ENCODE results near the gene MST1. TPM values are rescaled to one million over a fixed set of nuclear protein-coding genes. Genes with fewer than 3 reads are reported as not detected.

MST1 gene
- total RNA-seq, 3 donors from 2014 or later, result 4.1 to 5.7 (median 4.7) TPM

- Mint-ChIP-seq H3K4me3 (no peak overlapping the region), H3K9me3 (no peaks in the 10 kb centered on the region), H3K27me3 (ENCODE audit: low read depth) (no peaks in the 10 kb centered on the region), H3K4me1 (ENCODE audit: low read depth) (peaks cover 9% of the 10 kb centered on the region), H3K36me3 (ENCODE audit: insufficient read depth) (peaks cover 1% of the 10 kb centered on the region)
- ATAC-seq (no peak), DNase-seq (no peak)
Observed at GRCh38 chr3:49713336-49714105, 24.2 kb upstream of the MST1 start.

GRCh38 chr3:49712631-49713317 is 23.5 kb upstream of the MST1 start:
- DNase-seq (no peak), ATAC-seq (peak in 1 of 2 donors; percentile 13)
- peaks cover 8% of the 10 kb centered on the region for H3K4me1 Mint-ChIP-seq (ENCODE audit: low read depth)
- peaks cover 4% of the 10 kb centered on the region for H3K36me3 Mint-ChIP-seq (ENCODE audit: insufficient read depth)
- H3K27me3 Mint-ChIP-seq (ENCODE audit: low read depth), result no peaks in the 10 kb centered on the region
- H3K9me3 Mint-ChIP-seq, result no peaks in the 10 kb centered on the region
- no peak overlapping the region for H3K4me3 Mint-ChIP-seq

- H3K36me3 Mint-ChIP-seq (ENCODE audit: insufficient read depth), result peaks cover 4% of the 10 kb centered on the region
- no peaks in the 10 kb centered on the region for H3K9me3 Mint-ChIP-seq
- no peak for DNase-seq
- no peak overlapping the region for H3K4me3 Mint-ChIP-seq
- no peaks in the 10 kb centered on the region for H3K27me3 Mint-ChIP-seq (ENCODE audit: low read depth)
- no peak for ATAC-seq
- peaks cover 8% of the 10 kb centered on the region for H3K4me1 Mint-ChIP-seq (ENCODE audit: low read depth)
Observed at GRCh38 chr3:49712166-49712565, 22.9 kb upstream of the MST1 start.

- H3K4me3 Mint-ChIP-seq, result no peak overlapping the region
- DNase-seq (no peak), ATAC-seq (no peak)
- peaks cover 8% of the 10 kb centered on the region for H3K4me1 Mint-ChIP-seq (ENCODE audit: low read depth)
- H3K27me3 Mint-ChIP-seq (ENCODE audit: low read depth), result no peaks in the 10 kb centered on the region
- H3K36me3 Mint-ChIP-seq (ENCODE audit: insufficient read depth), result peaks cover 5% of the 10 kb centered on the region
- H3K9me3 Mint-ChIP-seq, result no peaks in the 10 kb centered on the region
Observed at GRCh38 chr3:49711489-49711888, 22.2 kb upstream of the MST1 start.

GRCh38 chr3:49709852-49710251 is 20.6 kb upstream of the MST1 start:
- Mint-ChIP-seq H3K27me3 (ENCODE audit: low read depth) (no peaks in the 10 kb centered on the region), H3K9me3 (no peaks in the 10 kb centered on the region), H3K4me1 (ENCODE audit: low read depth) (peaks cover 8% of the 10 kb centered on the region), H3K4me3 (no peak overlapping the region), H3K36me3 (ENCODE audit: insufficient read depth) (peaks cover 5% of the 10 kb centered on the region)
- DNase-seq, result no peak
- no peak for ATAC-seq

- Mint-ChIP-seq H3K4me1 (ENCODE audit: low read depth) (peaks cover 4% of the 10 kb centered on the region), H3K4me3 (no peak overlapping the region), H3K36me3 (ENCODE audit: insufficient read depth) (peaks cover 5% of the 10 kb centered on the region), H3K27me3 (ENCODE audit: low read depth) (no peaks in the 10 kb centered on the region), H3K9me3 (no peaks in the 10 kb centered on the region)
- ATAC-seq, result no peak
- no peak for DNase-seq
Observed at GRCh38 chr3:49707113-49707480, 17.8 kb upstream of the MST1 start.

GRCh38 chr3:49706456-49707112 is 17.3 kb upstream of the MST1 start:
- ATAC-seq (no peak), DNase-seq (no peak)
- H3K9me3 Mint-ChIP-seq, result no peaks in the 10 kb centered on the region
- H3K36me3 Mint-ChIP-seq (ENCODE audit: insufficient read depth), result peaks cover 5% of the 10 kb centered on the region
- no peaks in the 10 kb centered on the region for H3K27me3 Mint-ChIP-seq (ENCODE audit: low read depth)
- H3K4me3 Mint-ChIP-seq, result no peak overlapping the region
- peaks cover 2% of the 10 kb centered on the region for H3K4me1 Mint-ChIP-seq (ENCODE audit: low read depth)

GRCh38 chr3:49705390-49705960 is 16.2 kb upstream of the MST1 start:
- H3K27me3 Mint-ChIP-seq (ENCODE audit: low read depth), result no peaks in the 10 kb centered on the region
- H3K36me3 Mint-ChIP-seq (ENCODE audit: insufficient read depth), result peaks cover 5% of the 10 kb centered on the region
- no peaks in the 10 kb centered on the region for H3K9me3 Mint-ChIP-seq
- no peak for DNase-seq
- peaks cover 2% of the 10 kb centered on the region for H3K4me1 Mint-ChIP-seq (ENCODE audit: low read depth)
- ATAC-seq, result no peak
- H3K4me3 Mint-ChIP-seq, result no peak overlapping the region

- ATAC-seq, result no peak
- DNase-seq, result no peak
- Mint-ChIP-seq H3K4me1 (ENCODE audit: low read depth) (peaks cover 2% of the 10 kb centered on the region), H3K9me3 (no peaks in the 10 kb centered on the region), H3K36me3 (ENCODE audit: insufficient read depth) (peaks cover 8% of the 10 kb centered on the region), H3K27me3 (ENCODE audit: low read depth) (no peaks in the 10 kb centered on the region), H3K4me3 (no peak overlapping the region)
Observed at GRCh38 chr3:49704629-49705028, 15.4 kb upstream of the MST1 start.

- Mint-ChIP-seq H3K4me1 (ENCODE audit: low read depth) (peaks cover 2% of the 10 kb centered on the region), H3K27me3 (ENCODE audit: low read depth) (no peaks in the 10 kb centered on the region), H3K4me3 (no peak overlapping the region), H3K36me3 (ENCODE audit: insufficient read depth) (peaks cover 8% of the 10 kb centered on the region), H3K9me3 (no peaks in the 10 kb centered on the region)
- no peak for DNase-seq
- no peak for ATAC-seq
Observed at GRCh38 chr3:49703956-49704355, 14.7 kb upstream of the MST1 start.

- Mint-ChIP-seq H3K36me3 (ENCODE audit: insufficient read depth) (peaks cover 7% of the 10 kb centered on the region), H3K9me3 (no peaks in the 10 kb centered on the region), H3K4me3 (no peak overlapping the region), H3K4me1 (ENCODE audit: low read depth) (peaks cover 2% of the 10 kb centered on the region), H3K27me3 (ENCODE audit: low read depth) (no peaks in the 10 kb centered on the region)
- DNase-seq (peak; percentile 59), ATAC-seq (peak; percentile 97 to 98)
Observed at GRCh38 chr3:49703443-49703927, 14.2 kb upstream of the MST1 start.

- Mint-ChIP-seq H3K9me3 (no peaks in the 10 kb centered on the region), H3K4me1 (ENCODE audit: low read depth) (peaks cover 2% of the 10 kb centered on the region), H3K36me3 (ENCODE audit: insufficient read depth) (peaks cover 7% of the 10 kb centered on the region), H3K27me3 (ENCODE audit: low read depth) (no peaks in the 10 kb centered on the region), H3K4me3 (no peak overlapping the region)
- DNase-seq (no peak), ATAC-seq (no peak)
Observed at GRCh38 chr3:49702672-49703071, 13.4 kb upstream of the MST1 start.

GRCh38 chr3:49701388-49702077 is 12.3 kb upstream of the MST1 start:
- Mint-ChIP-seq H3K27me3 (ENCODE audit: low read depth) (no peaks in the 10 kb centered on the region), H3K4me3 (no peak overlapping the region), H3K9me3 (no peaks in the 10 kb centered on the region), H3K36me3 (ENCODE audit: insufficient read depth) (peaks cover 7% of the 10 kb centered on the region), H3K4me1 (ENCODE audit: low read depth) (peaks cover 2% of the 10 kb centered on the region)
- DNase-seq (no peak), ATAC-seq (no peak)

All from activated T-cell treated with anti-CD3 and anti-CD28 coated beads, Interleukin-2, amount 50 U/mL, for 4 hours (primary cell).